ENCODE results near the gene SUN1. TPM values are rescaled to one million over a fixed set of nuclear protein-coding genes. Genes with fewer than 3 reads are reported as not detected.

Gene SUN1
- total and polyA plus RNA-seq, 5 donors from 2014 or later, result 46.8 to 90.0 (median 54.4) TPM

- Mint-ChIP-seq H3K36me3 (peaks cover 18% of the 10 kb centered on the region), H3K27ac (no peak overlapping the region), H3K4me1 (peaks cover 0 to 4% (median under 1%) of the 10 kb centered on the region in 4 donors), H3K9me3 (peaks cover 0 to 4% (median 0%) of the 10 kb centered on the region in 7 donors), H3K27me3 (no peaks in the 10 kb centered on the region), H3K4me3 (no peak overlapping the region)
- no peaks in the 10 kb centered on the region for H3K9me3 ChIP-seq (ENCODE audit: control insufficient read depth in 2 of 2, low read length in 2 of 2)
- H3K27ac ChIP-seq (ENCODE audit: insufficient read depth, low read length, poor library complexity, severe bottlenecking), result no peak overlapping the region
- ATAC-seq (ENCODE audit: low read depth in 2 of 2) (no peak), DNase-seq (no peak)
- no peaks in the 10 kb centered on the region for H3K4me1 ChIP-seq (ENCODE audit: control insufficient read depth, insufficient read depth, low read length, poor library complexity, severe bottlenecking)
- H3K36me3 ChIP-seq (ENCODE audit: control insufficient read depth, insufficient read depth, low read length), result peaks cover 30% of the 10 kb centered on the region
- no peaks in the 10 kb centered on the region for H3K27me3 ChIP-seq (ENCODE audit: control insufficient read depth, insufficient read depth, low read length)
- H3K4me3 ChIP-seq (ENCODE audit: low read depth, low read length), result no peak overlapping the region
Measured at GRCh38 chr7:898460-898854, 66.2 kb downstream of the SUN1 start.

GRCh38 chr7:898855-899681, 66.8 kb downstream of the SUN1 start:
- no peaks in the 10 kb centered on the region for H3K27me3 Mint-ChIP-seq
- H3K9me3 Mint-ChIP-seq, result peaks cover 0 to 4% (median 0%) of the 10 kb centered on the region in 7 donors
- Histone ChIP-seq H3K27me3 (ENCODE audit: control insufficient read depth, insufficient read depth, low read length) (no peaks in the 10 kb centered on the region), H3K36me3 (ENCODE audit: control insufficient read depth, insufficient read depth, low read length) (peaks cover 26% of the 10 kb centered on the region), H3K4me1 (ENCODE audit: control insufficient read depth, insufficient read depth, low read length, poor library complexity, severe bottlenecking) (no peaks in the 10 kb centered on the region), H3K9me3 (ENCODE audit: control insufficient read depth in 2 of 2, low read length in 2 of 2) (no peaks in the 10 kb centered on the region), H3K27ac (ENCODE audit: insufficient read depth, low read length, poor library complexity, severe bottlenecking) (no peak overlapping the region), H3K4me3 (ENCODE audit: low read depth, low read length) (no peak overlapping the region)
- H3K4me3 Mint-ChIP-seq, result no peak overlapping the region
- peaks cover 0 to 4% (median under 1%) of the 10 kb centered on the region in 4 donors for H3K4me1 Mint-ChIP-seq
- no peak for DNase-seq
- no peak overlapping the region for H3K27ac Mint-ChIP-seq
- ATAC-seq (ENCODE audit: low read depth in 2 of 2), result no peak
- peaks cover 18% of the 10 kb centered on the region for H3K36me3 Mint-ChIP-seq

- no peak overlapping the region for H3K4me3 Mint-ChIP-seq
- H3K27me3 Mint-ChIP-seq, result no peaks in the 10 kb centered on the region
- Histone ChIP-seq H3K27me3 (ENCODE audit: control insufficient read depth, insufficient read depth, low read length) (no peaks in the 10 kb centered on the region), H3K27ac (ENCODE audit: insufficient read depth, low read length, poor library complexity, severe bottlenecking) (no peak overlapping the region), H3K9me3 (ENCODE audit: control insufficient read depth in 2 of 2, low read length in 2 of 2) (no peaks in the 10 kb centered on the region), H3K4me1 (ENCODE audit: control insufficient read depth, insufficient read depth, low read length, poor library complexity, severe bottlenecking) (no peaks in the 10 kb centered on the region), H3K36me3 (ENCODE audit: control insufficient read depth, insufficient read depth, low read length) (peaks cover 18% of the 10 kb centered on the region), H3K4me3 (ENCODE audit: low read depth, low read length) (no peak overlapping the region)
- peaks cover 15% of the 10 kb centered on the region for H3K36me3 Mint-ChIP-seq
- DNase-seq (no peak), ATAC-seq (ENCODE audit: low read depth in 2 of 2) (no peak)
- peaks cover 0 to 4% (median 0%) of the 10 kb centered on the region in 7 donors for H3K9me3 Mint-ChIP-seq
- peaks cover 0 to 4% (median under 1%) of the 10 kb centered on the region in 4 donors for H3K4me1 Mint-ChIP-seq
- H3K27ac Mint-ChIP-seq, result peak overlapping the region in 1 of 3 donors; percentile 20
Measured at GRCh38 chr7:899806-900205, 67.5 kb downstream of the SUN1 start.

GRCh38 chr7:900331-901040, 68.2 kb downstream of the SUN1 start:
- Mint-ChIP-seq H3K27me3 (no peaks in the 10 kb centered on the region), H3K4me3 (no peak overlapping the region), H3K9me3 (peaks cover 0 to 4% (median 0%) of the 10 kb centered on the region in 7 donors), H3K4me1 (peaks cover 0 to 4% (median under 1%) of the 10 kb centered on the region in 4 donors), H3K36me3 (peaks cover 11% of the 10 kb centered on the region), H3K27ac (no peak overlapping the region)
- H3K27ac ChIP-seq (ENCODE audit: insufficient read depth, low read length, poor library complexity, severe bottlenecking), result no peak overlapping the region
- DNase-seq (no peak), ATAC-seq (ENCODE audit: low read depth in 2 of 2) (no peak)
- H3K27me3 ChIP-seq (ENCODE audit: control insufficient read depth, insufficient read depth, low read length), result no peaks in the 10 kb centered on the region
- no peak overlapping the region for H3K4me3 ChIP-seq (ENCODE audit: low read depth, low read length)
- no peaks in the 10 kb centered on the region for H3K4me1 ChIP-seq (ENCODE audit: control insufficient read depth, insufficient read depth, low read length, poor library complexity, severe bottlenecking)
- peaks cover 11% of the 10 kb centered on the region for H3K36me3 ChIP-seq (ENCODE audit: control insufficient read depth, insufficient read depth, low read length)
- no peaks in the 10 kb centered on the region for H3K9me3 ChIP-seq (ENCODE audit: control insufficient read depth in 2 of 2, low read length in 2 of 2)

- Histone ChIP-seq H3K4me1 (ENCODE audit: control insufficient read depth, insufficient read depth, low read length, poor library complexity, severe bottlenecking) (no peaks in the 10 kb centered on the region), H3K27me3 (ENCODE audit: control insufficient read depth, insufficient read depth, low read length) (no peaks in the 10 kb centered on the region), H3K9me3 (ENCODE audit: control insufficient read depth in 2 of 2, low read length in 2 of 2) (no peaks in the 10 kb centered on the region), H3K36me3 (ENCODE audit: control insufficient read depth, insufficient read depth, low read length) (peaks cover 6% of the 10 kb centered on the region), H3K27ac (ENCODE audit: insufficient read depth, low read length, poor library complexity, severe bottlenecking) (no peak overlapping the region), H3K4me3 (ENCODE audit: low read depth, low read length) (no peak overlapping the region)
- Mint-ChIP-seq H3K36me3 (peaks cover 9% of the 10 kb centered on the region), H3K4me1 (peaks cover 0 to 4% (median under 1%) of the 10 kb centered on the region in 4 donors), H3K9me3 (peaks cover 0 to 4% (median 0%) of the 10 kb centered on the region in 7 donors), H3K27ac (no peak overlapping the region), H3K27me3 (no peaks in the 10 kb centered on the region), H3K4me3 (no peak overlapping the region)
- DNase-seq (no peak), ATAC-seq (ENCODE audit: low read depth in 2 of 2) (no peak)
Measured at GRCh38 chr7:901041-901387, 68.7 kb downstream of the SUN1 start.

GRCh38 chr7:901388-902154, 69.3 kb downstream of the SUN1 start:
- Mint-ChIP-seq H3K27ac (no peak overlapping the region), H3K9me3 (peaks cover 0 to 4% (median 0%) of the 10 kb centered on the region in 7 donors), H3K4me3 (no peak overlapping the region), H3K27me3 (no peaks in the 10 kb centered on the region), H3K4me1 (peaks cover 0 to 2% (median 0%) of the 10 kb centered on the region in 4 donors), H3K36me3 (peaks cover 4% of the 10 kb centered on the region)
- ATAC-seq (ENCODE audit: low read depth in 2 of 2) (peak in 1 of 2 donors; percentile 17), DNase-seq (peak in 2 of 3 donors; percentile 31)
- no peaks in the 10 kb centered on the region for H3K4me1 ChIP-seq (ENCODE audit: control insufficient read depth, insufficient read depth, low read length, poor library complexity, severe bottlenecking)
- no peak overlapping the region for H3K27ac ChIP-seq (ENCODE audit: insufficient read depth, low read length, poor library complexity, severe bottlenecking)
- no peak overlapping the region for H3K4me3 ChIP-seq (ENCODE audit: low read depth, low read length)
- no peaks in the 10 kb centered on the region for H3K9me3 ChIP-seq (ENCODE audit: control insufficient read depth in 2 of 2, low read length in 2 of 2)
- H3K36me3 ChIP-seq (ENCODE audit: control insufficient read depth, insufficient read depth, low read length), result peaks cover under 1% of the 10 kb centered on the region
- no peaks in the 10 kb centered on the region for H3K27me3 ChIP-seq (ENCODE audit: control insufficient read depth, insufficient read depth, low read length)

- no peak overlapping the region for H3K27ac Mint-ChIP-seq
- no peaks in the 10 kb centered on the region for H3K4me1 ChIP-seq (ENCODE audit: control insufficient read depth, insufficient read depth, low read length, poor library complexity, severe bottlenecking)
- H3K9me3 ChIP-seq (ENCODE audit: control insufficient read depth in 2 of 2, low read length in 2 of 2), result no peaks in the 10 kb centered on the region
- ATAC-seq (ENCODE audit: low read depth in 2 of 2), result no peak
- no peak overlapping the region for H3K27ac ChIP-seq (ENCODE audit: insufficient read depth, low read length, poor library complexity, severe bottlenecking)
- peak overlapping the region in 1 of 4 donors; percentile 67 for H3K4me3 Mint-ChIP-seq
- H3K4me1 Mint-ChIP-seq, result peaks cover 0 to 2% (median 0%) of the 10 kb centered on the region in 4 donors
- DNase-seq, result no peak
- H3K9me3 Mint-ChIP-seq, result peaks cover 0 to 4% (median 0%) of the 10 kb centered on the region in 7 donors
- no peak overlapping the region for H3K4me3 ChIP-seq (ENCODE audit: low read depth, low read length)
- H3K27me3 ChIP-seq (ENCODE audit: control insufficient read depth, insufficient read depth, low read length), result no peaks in the 10 kb centered on the region
- peaks cover 4% of the 10 kb centered on the region for H3K36me3 Mint-ChIP-seq
- H3K27me3 Mint-ChIP-seq, result no peaks in the 10 kb centered on the region
- H3K36me3 ChIP-seq (ENCODE audit: control insufficient read depth, insufficient read depth, low read length), result no peaks in the 10 kb centered on the region
Measured at GRCh38 chr7:902996-903395, 70.7 kb downstream of the SUN1 start.
